ENCODE results near the gene TWF2.
"Not testable (repeated sequence)": the region's sequence is repeated elsewhere in the genome, so short reads cannot be mapped to it uniquely, and the experiment has no call there.

Gene TWF2

GRCh38 chr3:52238761-52239701 is at the start of gene TWF2:
Gene TWF2 (minus strand): TSS chr3:52239158. CDS start chr3:52239016, 142 bp downstream.
- DNase-seq: peak; percentile 87

- no peak for DNase-seq
These were observed 49.7 kb upstream of the TWF2 start for GRCh38 chr3:52288674-52289073.

GRCh38 chr3:52286777-52287110 is 47.8 kb upstream of the TWF2 start:
- DNase-seq: no peak

- not testable (repeated sequence) for DNase-seq
These were observed 45.1 kb upstream of the TWF2 start for GRCh38 chr3:52284051-52284450.

GRCh38 chr3:52283306-52283705 is 44.3 kb upstream of the TWF2 start:
- DNase-seq: no peak

GRCh38 chr3:52281981-52282801 is 43.2 kb upstream of the TWF2 start:
- DNase-seq: peak; percentile 51 to 67

- DNase-seq: no peak
These were observed 41.1 kb upstream of the TWF2 start for GRCh38 chr3:52280050-52280461.

- DNase-seq: no peak
These were observed 40.6 kb upstream of the TWF2 start for GRCh38 chr3:52279596-52279995.

GRCh38 chr3:52278510-52279069 is 39.6 kb upstream of the TWF2 start, which contains the start of gene WDR82:
Gene WDR82 (minus strand): TSS chr3:52278649. CDS start chr3:52278361, 288 bp downstream.
- peak; percentile 96 for DNase-seq

GRCh38 chr3:52277972-52278509 is 39.1 kb upstream of the TWF2 start:
- DNase-seq: peak in 1 of 2 donors; percentile 62

- peak; percentile 73 to 74 for DNase-seq
These were observed 38.4 kb upstream of the TWF2 start for GRCh38 chr3:52277071-52277964.

- not testable (repeated sequence) for DNase-seq
These were observed 35.8 kb upstream of the TWF2 start for GRCh38 chr3:52274781-52275180.

GRCh38 chr3:52272831-52273230 is 33.9 kb upstream of the TWF2 start:
- DNase-seq: no peak

- not testable (repeated sequence) for DNase-seq
These were observed 33.2 kb upstream of the TWF2 start for GRCh38 chr3:52272172-52272571.

GRCh38 chr3:52270252-52270754 is 31.3 kb upstream of the TWF2 start:
- DNase-seq: no peak

GRCh38 chr3:52269776-52270175 is 30.8 kb upstream of the TWF2 start:
- no peak for DNase-seq

- no peak for DNase-seq
These were observed 29.1 kb upstream of the TWF2 start for GRCh38 chr3:52268036-52268435.

- DNase-seq: no peak
These were observed 26.4 kb upstream of the TWF2 start for GRCh38 chr3:52265387-52265786.

- DNase-seq: no peak
These were observed 23.5 kb upstream of the TWF2 start for GRCh38 chr3:52262447-52262846.

GRCh38 chr3:52259448-52259847 is 20.5 kb upstream of the TWF2 start:
- no peak for DNase-seq

- DNase-seq: no peak
These were observed 20.1 kb upstream of the TWF2 start for GRCh38 chr3:52259035-52259434.

GRCh38 chr3:52257911-52258310 is 19.0 kb upstream of the TWF2 start:
- no peak for DNase-seq
